GM18873 (cell line): ENCODE results near the gene TRIM8.

ENCODE experiments used
- ATAC-seq: cut with Tn5 transposase; IDR thresholded peaks from one replicate; pipeline ENCODE4 v1.9.1; 2021; ENCODE audit warnings: mild to moderate bottlenecking, moderate library complexity, moderate number of reproducible peaks; ENCODE audit not compliant: unreplicated experiment, low FRiP score

The TRIM8 gene

DNA sequence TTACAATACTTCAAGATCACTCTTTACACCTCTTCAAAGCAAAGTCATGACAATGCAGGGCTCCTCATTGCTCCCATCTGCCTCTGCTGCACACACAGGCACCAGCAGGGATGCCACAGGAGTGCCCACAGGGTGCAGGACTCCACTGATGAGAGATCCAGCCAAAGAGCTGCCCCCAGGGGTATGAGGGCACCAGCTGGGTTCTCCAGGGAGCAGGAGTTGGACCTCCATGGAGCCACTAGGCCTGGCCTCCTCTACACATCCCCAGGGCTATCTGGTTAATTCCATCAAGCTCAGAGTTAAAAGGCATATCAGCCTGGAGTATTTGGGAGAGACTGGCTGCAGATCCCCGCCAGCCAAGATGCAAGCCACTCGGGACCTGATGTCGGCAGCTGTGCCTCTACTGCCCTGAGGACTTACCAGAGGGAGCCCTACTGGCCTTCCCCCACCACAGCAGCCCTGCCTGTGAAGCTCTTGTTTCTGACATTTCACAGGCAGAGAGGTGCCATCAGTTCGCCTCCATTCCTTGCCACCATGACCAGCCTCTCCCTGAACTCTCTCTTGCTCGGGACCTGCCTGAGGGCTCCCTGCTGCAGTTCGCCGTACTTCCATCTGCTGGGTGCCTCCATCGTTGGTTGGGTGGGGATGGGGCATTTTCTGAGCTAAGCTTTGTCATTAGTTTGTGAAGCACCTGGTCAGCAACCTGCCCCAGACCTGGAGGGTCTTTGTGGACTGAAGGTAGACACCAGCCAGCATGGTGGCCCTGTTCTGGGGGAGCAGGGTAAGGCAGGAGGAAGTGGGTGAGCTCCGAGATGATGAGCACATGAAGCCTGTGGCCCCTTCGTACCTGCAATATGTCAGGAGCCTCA lies 12.5 kb upstream of the TRIM8 start:
- no peak for ATAC-seq

- no peak for ATAC-seq
Measured at GRCh38 chr10:102632394-102633111, 11.7 kb upstream of the TRIM8 start.

- no peak for ATAC-seq
Measured at GRCh38 chr10:102633287-102633686, 11.0 kb upstream of the TRIM8 start.

DNA sequence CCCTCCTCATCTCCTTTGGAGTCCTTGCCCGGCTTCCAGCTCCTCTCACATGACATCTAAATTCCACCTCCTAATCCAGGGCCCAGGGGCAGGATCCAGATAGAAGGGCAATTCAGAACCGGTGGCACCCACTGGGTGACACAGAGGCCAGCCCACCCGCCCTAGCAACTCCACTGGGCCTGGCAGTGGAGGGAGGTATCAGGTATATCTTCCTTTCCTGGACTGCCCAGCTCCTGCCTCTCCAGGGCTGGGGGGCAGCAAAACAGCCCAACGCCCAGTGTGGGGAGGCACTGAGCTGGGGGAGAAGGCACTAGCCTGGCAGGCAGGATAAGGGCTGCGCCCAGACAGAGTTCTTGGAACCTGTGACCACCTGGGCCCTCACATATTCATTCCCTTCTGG lies 10.4 kb upstream of the TRIM8 start:
- ATAC-seq: no peak

DNA sequence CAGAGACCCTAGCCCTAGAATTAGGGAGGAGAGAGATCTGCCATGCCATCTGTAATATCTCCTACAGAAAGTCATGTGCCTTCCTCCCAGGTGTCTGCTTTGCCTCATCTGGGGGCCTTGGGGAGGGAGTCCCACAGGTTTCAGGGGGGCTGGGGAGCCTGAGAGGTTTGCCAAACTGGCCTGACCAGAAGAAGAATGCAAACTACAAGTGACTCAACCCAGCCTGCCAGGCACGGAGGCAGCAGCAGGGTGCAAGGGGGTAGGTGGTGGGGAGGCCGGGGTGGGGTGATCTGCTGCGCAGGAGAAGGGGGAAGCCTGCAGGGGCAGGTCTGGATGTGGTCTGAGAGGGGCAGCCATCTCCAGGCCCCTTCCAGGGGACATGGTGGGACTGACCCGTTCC lies 9.6 kb upstream of the TRIM8 start:
- ATAC-seq: no peak

DNA sequence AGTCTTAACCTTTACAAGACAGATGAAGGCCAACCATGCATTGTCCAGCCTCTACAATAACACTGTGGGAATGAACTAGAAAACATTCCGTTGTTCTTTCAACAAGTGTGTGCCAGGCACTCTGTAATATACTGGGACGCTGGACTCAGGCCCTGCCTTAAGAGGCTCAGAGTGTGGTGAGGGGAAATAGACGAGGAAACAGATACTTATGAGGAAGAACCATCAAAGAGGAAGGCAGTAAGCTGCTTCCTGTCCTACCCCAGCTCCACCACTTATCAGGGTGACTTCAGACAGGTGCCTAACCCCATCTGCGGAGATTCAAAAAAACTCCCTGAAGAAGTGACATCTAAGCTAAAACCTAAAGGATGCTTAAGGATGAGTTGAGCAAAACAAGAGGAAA lies 8.9 kb upstream of the TRIM8 start:
- no peak for ATAC-seq

DNA sequence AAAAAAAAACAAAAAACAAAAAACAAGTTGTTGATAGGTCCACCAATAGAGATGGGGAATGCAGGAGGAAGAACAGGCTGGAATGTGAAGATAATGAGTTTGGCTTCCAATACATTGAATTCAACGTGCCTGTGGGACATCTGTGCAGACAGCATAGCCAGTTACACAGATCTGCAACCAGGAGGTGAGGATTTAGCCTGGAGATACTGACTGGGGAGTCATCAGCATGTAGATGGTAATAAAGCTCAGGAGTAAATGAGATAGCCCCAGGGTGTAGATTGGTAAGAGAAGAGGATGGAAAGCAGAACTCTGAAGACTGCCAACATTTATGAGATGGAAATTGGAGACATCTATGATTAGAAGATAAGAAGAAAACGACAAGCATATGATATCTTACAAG lies 4.7 kb upstream of the TRIM8 start:
- ATAC-seq: no peak

DNA sequence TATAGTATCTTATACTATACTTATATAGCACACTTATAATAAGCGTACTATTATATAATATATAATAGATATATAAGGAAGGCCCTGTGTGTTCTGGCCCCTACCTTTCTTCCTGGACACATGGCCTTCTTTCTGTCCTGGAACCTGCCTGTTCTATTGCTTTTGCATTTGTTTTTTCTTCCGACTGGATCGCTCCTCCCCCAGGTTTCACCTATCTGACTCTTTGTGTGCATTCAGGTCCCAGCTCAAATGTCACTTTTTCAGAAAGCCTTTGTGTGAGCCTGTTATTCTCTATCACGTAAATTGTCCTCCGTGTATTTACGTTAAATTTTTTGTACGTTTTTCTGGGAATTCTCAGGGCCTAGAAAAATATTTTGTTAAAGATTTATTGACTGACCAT lies 2.9 kb upstream of the TRIM8 start:
- ATAC-seq: no peak

GRCh38 chr10:102641880-102642735 lies 2.2 kb upstream of the TRIM8 start:
- ATAC-seq: peak; percentile 41

GRCh38 chr10:102642736-102643335 lies 1.4 kb upstream of the TRIM8 start:
- no peak for ATAC-seq

DNA sequence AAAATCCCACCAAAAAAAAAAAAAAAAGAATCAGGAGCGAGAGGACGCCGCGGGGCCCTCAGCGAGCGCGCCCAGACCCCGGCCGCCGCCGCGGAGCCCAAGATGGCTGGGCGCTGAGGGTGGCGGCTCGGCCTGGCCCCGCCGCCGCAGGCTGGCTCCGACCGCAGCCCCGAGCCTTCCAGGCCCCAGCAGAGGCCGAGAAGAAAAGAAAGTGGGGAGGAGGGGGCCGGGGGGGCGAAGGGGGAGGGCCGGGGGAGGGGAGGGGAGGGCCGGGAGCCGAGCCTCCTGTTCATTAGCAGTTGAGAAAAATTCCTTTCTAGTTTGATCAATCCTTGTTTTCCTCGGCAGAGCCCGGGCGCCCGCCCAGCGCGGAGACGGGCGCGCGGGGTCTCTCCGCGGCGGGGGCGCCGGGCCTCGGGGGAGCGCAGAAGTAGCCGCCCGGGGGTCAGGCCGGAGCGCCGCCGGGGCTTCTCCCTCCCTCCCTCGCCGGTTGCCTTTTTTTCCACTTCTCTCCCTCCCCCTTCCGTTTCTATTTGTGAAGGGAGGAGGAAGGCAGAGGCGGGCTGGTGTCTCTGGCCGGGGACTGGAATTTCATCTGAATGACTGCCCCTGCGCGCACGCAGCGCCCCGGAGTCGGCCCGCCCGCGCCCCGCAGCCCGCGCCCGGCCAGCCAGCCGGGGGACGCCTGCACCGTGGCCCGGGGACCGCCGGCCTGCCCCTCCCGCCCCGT lies 778 bp upstream of the TRIM8 start:
- ATAC-seq: no peak

DNA sequence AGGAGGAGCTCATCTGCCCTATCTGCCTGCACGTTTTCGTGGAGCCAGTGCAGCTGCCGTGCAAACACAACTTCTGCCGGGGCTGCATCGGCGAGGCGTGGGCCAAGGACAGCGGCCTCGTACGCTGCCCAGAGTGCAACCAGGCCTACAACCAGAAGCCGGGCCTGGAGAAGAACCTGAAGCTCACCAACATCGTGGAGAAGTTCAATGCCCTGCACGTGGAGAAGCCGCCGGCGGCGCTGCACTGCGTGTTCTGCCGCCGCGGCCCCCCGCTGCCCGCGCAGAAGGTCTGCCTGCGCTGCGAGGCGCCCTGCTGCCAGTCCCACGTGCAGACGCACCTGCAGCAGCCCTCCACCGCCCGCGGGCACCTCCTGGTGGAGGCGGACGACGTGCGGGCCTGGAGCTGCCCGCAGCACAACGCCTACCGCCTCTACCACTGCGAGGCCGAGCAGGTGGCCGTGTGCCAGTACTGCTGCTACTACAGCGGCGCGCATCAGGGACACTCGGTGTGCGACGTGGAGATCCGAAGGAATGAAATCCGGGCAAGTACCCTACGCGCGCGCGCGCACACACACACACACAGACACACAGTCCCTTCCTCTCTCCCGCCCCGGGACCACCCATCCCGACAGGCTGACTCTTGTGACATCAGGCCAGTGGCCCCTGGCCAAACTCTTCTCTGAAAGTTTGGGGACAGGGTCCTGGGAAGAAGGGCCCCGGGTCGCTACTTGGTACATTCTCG lies 538 bp downstream of the TRIM8 start:
- no peak for ATAC-seq

- ATAC-seq: no peak
Measured at GRCh38 chr10:102645388-102645740, 1.1 kb downstream of the TRIM8 start.

DNA sequence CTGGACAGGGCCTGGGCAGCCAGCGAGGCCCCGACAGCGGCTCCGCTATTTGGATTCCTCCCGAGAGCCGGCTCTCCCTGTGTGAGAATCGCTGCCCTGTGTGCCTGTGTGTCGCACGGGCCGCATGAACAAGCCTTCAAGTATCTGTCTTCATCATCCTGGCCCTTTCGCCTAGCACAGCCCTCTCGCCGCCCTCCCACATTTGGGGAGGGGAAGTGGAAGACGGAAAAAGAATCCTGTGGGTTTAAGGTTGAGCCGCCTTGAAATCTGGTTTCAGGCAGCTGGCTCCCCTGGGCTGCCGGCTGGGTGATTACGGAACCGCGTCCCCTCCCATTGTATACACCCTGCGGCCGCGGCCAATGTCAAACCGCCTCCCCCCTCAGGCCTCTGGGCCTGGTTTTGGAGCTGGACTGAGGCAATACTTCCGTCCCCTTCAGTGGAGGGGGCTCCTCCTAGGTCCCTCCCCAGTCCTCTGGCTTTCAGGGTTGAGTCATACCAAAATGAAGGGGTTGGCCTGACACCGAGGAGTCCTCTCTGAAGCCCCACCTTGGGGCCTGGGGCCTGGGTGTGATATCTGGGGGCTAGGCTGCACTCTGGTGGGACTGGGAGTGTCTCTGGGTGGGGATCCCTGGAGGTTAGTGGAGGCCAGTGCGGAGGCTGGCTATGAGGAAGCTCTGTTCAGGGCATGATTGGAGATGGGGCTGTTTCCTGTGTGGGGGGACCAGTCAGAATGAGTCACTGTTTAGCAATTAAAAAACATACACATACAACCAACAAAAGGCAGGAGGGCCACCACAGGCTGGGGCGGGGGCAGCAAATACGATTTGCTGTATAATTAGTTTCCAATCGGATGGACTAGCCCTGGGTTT lies 1.7 kb downstream of the TRIM8 start:
- peak; percentile 25 for ATAC-seq

GRCh38 chr10:102646610-102647442 lies 2.5 kb downstream of the TRIM8 start:
- no peak for ATAC-seq

DNA sequence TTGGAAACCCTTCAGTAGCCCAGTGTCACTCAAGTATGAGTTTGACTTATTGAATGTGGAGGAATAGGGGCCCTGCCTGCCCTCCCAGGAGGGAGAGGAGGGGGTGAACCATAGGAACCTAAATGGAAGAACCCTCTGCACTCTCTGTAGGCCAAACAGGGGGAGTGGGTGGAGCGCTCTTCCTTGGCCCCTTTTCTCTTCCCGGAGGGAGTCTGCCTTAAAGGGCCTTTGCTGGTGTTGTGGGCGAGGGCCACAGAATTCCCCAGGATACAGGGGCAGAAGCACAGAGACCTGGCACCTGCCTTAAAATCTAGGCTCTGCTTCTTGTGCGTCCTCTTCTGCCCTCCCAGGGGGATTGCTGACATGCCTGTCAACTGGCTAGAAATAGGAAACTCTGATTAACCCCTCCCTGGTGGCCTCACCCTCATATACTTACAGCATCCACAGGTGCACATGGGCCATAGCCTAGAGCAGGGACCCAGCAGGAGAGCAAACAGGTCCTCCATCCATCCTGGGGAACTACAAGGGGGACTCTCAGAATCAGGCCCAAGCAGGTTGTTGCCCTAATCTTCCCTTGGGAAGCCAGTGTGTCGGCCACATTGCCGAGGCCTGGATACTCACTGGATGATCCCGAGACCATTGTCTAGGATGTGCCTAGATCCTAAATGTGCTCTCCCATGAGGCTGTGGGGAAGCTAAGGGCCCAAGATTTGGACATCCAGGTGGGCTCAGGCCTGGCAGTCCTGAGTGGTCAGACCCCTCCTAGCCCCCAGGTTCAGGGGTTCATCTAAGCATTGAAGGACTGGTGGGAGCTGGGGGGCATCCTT lies 3.4 kb downstream of the TRIM8 start:
- ATAC-seq: no peak
